GM12864 (cell line): Measurements from ENCODE around the gene EXOSC1.

Experiments
- DNase-seq: peaks from one replicate; pipeline ENCODE4 v3.0.0-alpha.2; 2011; ENCODE audit warnings: low read depth
- H3K4me3 ChIP-seq: 2 replicates; pipeline ENCODE4 v1.5.1; 2011; ENCODE audit warnings: mild to moderate bottlenecking, low read depth, low read length, control low read depth
- TF ChIP-seq, protein P1 (sequence below): IDR thresholded peaks from 2 replicates; pipeline ENCODE4 v1.5.1; 2011; ENCODE audit warnings: low read depth, mild to moderate bottlenecking, moderate library complexity, low read length, control low read depth, inconsistent platforms; ENCODE audit errors: missing control alignments

Gene EXOSC1

DNA sequence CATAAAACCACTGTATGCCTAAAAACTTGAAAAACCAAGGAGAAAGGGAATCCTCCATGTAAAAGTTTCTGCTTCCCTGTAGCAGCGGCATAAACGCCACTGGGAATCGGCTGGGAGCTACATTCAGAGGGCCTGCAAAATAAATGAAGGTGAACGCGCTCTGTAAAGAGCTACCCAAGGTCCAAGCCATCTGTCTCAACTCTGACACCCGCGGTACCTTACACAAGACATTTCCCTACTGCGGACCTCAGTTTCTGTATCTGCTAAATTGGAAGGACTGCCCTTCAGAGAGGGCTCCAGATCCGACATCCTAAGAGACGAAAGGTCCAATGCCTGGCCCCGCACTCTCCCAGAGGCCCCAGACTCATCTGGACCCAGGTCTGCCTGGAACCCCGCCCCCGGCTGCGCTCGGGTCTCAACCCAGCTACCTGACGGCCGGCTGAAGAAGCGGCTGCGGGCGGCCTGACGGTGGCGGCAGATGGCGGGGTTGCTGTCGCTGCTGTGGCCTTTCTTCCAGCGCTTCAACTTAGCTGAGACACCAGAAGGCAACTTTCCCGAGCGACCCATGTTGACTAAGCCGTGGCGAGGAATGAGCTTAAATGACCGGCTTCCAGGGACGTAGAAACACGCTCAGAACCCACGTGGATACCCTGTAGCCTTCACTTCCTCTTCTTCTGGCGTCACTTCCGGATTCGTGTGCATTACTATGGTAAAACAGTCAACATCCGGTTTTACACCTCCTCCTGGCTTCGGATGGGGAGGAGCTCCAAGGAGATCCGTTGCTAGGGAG, 44.9 kb downstream of the EXOSC1 start, which contains the start of gene RRP12:
RRP12 (minus strand) TSS at position 676 of the 790 bp plus-strand sequence; CDS start at position 567, 109 bp downstream.
- peak; percentile 95 for DNase-seq
- TF ChIP-seq, protein P1, sequence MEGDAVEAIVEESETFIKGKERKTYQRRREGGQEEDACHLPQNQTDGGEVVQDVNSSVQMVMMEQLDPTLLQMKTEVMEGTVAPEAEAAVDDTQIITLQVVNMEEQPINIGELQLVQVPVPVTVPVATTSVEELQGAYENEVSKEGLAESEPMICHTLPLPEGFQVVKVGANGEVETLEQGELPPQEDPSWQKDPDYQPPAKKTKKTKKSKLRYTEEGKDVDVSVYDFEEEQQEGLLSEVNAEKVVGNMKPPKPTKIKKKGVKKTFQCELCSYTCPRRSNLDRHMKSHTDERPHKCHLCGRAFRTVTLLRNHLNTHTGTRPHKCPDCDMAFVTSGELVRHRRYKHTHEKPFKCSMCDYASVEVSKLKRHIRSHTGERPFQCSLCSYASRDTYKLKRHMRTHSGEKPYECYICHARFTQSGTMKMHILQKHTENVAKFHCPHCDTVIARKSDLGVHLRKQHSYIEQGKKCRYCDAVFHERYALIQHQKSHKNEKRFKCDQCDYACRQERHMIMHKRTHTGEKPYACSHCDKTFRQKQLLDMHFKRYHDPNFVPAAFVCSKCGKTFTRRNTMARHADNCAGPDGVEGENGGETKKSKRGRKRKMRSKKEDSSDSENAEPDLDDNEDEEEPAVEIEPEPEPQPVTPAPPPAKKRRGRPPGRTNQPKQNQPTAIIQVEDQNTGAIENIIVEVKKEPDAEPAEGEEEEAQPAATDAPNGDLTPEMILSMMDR: peak; percentile 25
- peak within 1 kb of the TSS; percentile 80 for H3K4me3 ChIP-seq

DNA sequence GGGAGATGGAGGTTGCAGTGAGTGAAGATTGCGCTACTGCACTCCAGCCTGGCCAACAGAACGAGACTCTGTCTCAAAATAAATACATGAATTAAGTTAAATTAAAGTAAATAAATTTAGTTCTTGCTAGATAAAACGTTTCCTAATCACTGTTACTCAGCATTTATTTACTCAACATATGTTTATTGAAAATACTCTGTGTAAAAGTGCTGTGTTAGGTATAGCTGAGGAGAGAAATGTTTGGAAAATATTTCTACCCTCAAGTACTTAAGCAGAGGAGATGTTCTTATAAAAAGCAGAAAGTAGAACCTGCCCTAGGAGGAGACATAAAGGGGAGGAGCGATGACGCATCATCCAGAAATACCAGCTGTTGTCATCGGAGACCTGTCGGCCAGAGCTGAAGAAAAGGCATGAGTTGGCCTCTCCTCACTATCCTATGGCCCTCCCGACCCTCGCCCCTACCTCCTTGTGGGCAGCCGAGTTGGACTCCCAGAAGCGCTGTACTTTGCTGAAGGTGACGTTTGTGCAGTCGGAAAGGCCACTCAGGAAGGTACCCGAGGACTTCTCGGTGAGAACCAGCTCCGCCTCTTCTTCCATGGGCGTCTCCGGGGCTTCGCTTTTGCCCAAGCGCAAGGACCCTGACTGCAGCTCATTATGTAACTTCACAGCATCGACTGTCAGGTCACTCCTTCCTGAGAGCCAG, 45.8 kb downstream of the EXOSC1 start:
- TF ChIP-seq, protein P1: no peak
- no peak for DNase-seq
- H3K4me3 ChIP-seq: peak overlapping the region; percentile 80

DNA sequence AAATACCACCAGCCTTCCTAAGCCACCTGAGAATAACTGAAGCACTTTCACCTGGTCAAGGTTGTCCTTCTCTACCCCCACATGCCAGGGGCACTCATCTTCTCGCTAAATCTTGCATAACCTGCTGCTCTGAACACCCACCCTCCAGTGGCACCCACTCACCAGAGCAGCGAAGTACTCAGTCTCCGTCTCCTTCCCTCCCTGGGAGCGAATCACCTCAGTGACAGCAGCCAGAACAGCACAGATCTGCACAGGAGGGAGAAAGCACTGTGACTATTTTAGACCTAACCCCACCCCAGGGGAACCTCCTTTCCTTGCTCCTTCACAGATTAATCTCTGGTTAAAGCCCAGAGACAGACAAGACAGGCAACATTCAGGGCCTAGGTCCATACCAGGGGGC, 49.8 kb downstream of the EXOSC1 start:
- TF ChIP-seq, protein P1: no peak
- DNase-seq: no peak
- H3K4me3 ChIP-seq: no peak overlapping the region

DNA sequence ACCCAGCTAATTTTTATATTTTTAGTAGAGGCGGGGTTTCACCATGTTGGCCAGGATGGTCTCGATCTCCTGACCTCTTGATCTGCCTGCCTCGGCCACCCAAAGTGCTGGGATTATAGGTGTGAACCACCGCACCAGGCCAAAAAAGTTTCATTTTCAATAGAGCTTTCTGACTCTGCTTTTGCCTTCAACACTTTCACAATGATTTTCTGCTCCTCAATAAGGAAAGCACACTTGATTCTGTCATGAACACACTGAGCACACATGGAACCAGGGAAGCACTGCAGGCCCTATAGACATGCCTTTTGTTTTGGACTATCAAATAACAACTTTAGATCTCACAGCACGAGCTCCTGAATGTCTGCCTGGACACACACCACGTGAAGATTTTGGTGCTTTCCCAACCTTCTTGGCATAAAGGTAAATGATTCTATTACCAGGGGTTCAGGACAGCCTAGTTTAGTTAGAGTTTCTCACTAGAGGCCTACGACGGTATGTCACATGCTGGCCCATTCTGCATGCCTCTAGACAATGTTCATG, 52.7 kb downstream of the EXOSC1 start:
- DNase-seq: no peak
- no peak overlapping the region for H3K4me3 ChIP-seq
- TF ChIP-seq, protein P1: no peak

DNA sequence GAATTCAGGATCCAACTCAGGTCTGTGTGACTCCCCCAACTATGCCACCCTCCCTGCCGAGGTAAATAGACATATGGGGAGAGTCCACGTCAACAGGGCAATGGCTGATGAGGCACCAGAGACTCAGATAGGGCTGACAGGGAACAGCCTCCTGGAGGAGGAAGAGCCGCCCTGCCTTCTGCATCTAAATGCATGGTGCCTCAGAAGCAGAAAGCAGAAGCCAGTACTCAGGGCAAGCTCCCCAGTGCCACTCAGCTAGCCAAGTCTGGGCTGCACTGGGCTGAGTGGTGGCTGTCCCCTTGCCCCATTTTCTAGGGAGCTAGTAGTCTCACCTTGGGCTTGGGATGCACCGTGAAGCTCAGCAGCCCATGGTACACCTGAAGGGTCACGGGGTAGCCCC, 55.7 kb downstream of the EXOSC1 start:
- TF ChIP-seq, protein P1: no peak
- DNase-seq: no peak
- no peak overlapping the region for H3K4me3 ChIP-seq

DNA sequence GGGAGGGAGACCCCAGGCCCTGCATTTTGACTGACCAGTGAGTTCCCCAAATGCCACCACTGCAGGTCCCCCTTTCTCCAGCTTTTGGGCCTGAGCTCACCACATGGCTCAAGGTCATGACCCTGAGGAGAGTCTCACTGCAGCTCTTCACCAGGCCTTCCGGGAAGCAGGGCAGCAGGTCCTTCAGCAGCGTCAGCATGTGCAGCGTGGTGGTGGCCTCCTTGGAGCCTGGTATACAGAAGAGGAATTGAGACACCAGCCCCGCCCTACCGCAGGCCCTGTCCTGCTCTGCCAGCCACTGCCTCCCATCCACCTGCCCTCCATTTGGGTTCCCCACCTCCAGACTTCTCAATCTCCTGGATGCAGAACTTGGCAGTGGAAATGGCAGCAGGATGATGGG, 57.7 kb downstream of the EXOSC1 start:
- H3K4me3 ChIP-seq: no peak overlapping the region
- DNase-seq: no peak
- TF ChIP-seq, protein P1: no peak
